K562 (cell line): ENCODE data around the gene TTLL3. TPM values are rescaled to one million over a fixed set of nuclear protein-coding genes. Genes with fewer than 3 reads are reported as not detected.

Source experiments
- ATAC-seq: fragments of 200-7000 bp; cut with Tn5 transposase; 3 replicates; pipeline ENCODE4 v1.9.1; 2020; ENCODE audit warnings: moderate library complexity
- BruUV-seq: library from RNA; stranded (reverse); fragments of 400-500 nt; replicated peaks from 2 replicates; lab custom pipeline; 2021; lab: Mats Ljungman, UMichigan
- CTCF ChIA-PET: fragments of 300-600 bp; formaldehyde crosslinking; extraction: SDS; loops from one replicate; lab custom pipeline; 2021; ENCODE audit warnings: low intra/inter-chr PET ratio; lab: Yijun Ruan, JAX
- POLR2A ChIA-PET: fragments of 300-600, 350-650 bp; sonication (Branson Sonifier 250); formaldehyde crosslinking; extraction: SDS; loops from one replicate; lab custom pipeline; 2021; ENCODE audit warnings: antibody characterized with exemption, inconsistent platforms; lab: Yijun Ruan, JAX
- DNase-seq, 4 experiments: peaks; one replicate each; pipeline versions ENCODE4 v3.0.0 to v3.0.0-alpha.2; 2011 to 2018; ENCODE audit warnings: low spot score in 3 of 4, mixed read lengths in 3 of 4; ENCODE audit errors: extremely low read depth in 1 of 4
- FAIRE-seq: peaks from 2 replicates; lab custom pipeline; 2011; peaks lifted over from hg19 to GRCh38; lab: Jason Lieb, UNC
- H2AFZ ChIP-seq: 2 replicates; pipeline ENCODE4 v1.6.0; 2011; ENCODE audit warnings: low read depth, low read length, control low read depth, inconsistent platforms
- H3K27ac ChIP-seq: fragments of 200-600 bp; 3 replicates; pipeline ENCODE4 v1.8.0; 2011; ENCODE audit warnings: low read depth, mild to moderate bottlenecking, control low read depth, inconsistent platforms, low read length, moderate library complexity, mixed read lengths; ENCODE audit errors: extremely low read depth
- H3K27me3 ChIP-seq, 2 experiments: fragments of 300-600 bp in 1 of 2; 2 replicates in 1 of 2; 3 replicates in 1 of 2; pipeline versions ENCODE4 v1.6.0 to v1.8.0; 2011; ENCODE audit warnings: inconsistent platforms in 2 of 2, low read length in 2 of 2, mild to moderate bottlenecking in 1 of 2, mixed read lengths in 1 of 2, moderate library complexity in 1 of 2; ENCODE audit not compliant: control insufficient read depth in 2 of 2, insufficient read depth in 2 of 2
- H3K36me3 ChIP-seq: fragments of 300-600 bp; 3 replicates; pipeline ENCODE4 v1.8.0; 2011; ENCODE audit warnings: mild to moderate bottlenecking, low read length, inconsistent platforms; ENCODE audit not compliant: control insufficient read depth, insufficient read depth
- H3K4me1 ChIP-seq, 2 experiments: fragments of 200-600 bp in 1 of 2; replicated peaks in 1 of 2; 2 replicates in 1 of 2; 3 replicates in 1 of 2; pipeline versions ENCODE4 v1.5.1 to v1.8.0; 2011; ENCODE audit warnings: inconsistent platforms in 2 of 2, low read length in 2 of 2, mild to moderate bottlenecking in 1 of 2, mixed read lengths in 1 of 2, moderate library complexity in 1 of 2; ENCODE audit not compliant: control insufficient read depth in 2 of 2, insufficient read depth in 2 of 2
- H3K4me2 ChIP-seq: 2 replicates; pipeline ENCODE4 v1.6.1; 2011; ENCODE audit warnings: low read length, control low read depth, inconsistent platforms, mixed read lengths; ENCODE audit not compliant: insufficient read depth
- H3K4me3 ChIP-seq: fragments of 200-600 bp; sonication (generic), shearing (Covaris generic); 2 replicates; pipeline ENCODE4 v1.5.1; 2016; ENCODE audit warnings: control low read depth, inconsistent platforms
- H3K79me2 ChIP-seq: fragments of 200-600 bp; 3 replicates; pipeline ENCODE4 v1.8.0; 2011; ENCODE audit warnings: low read length, inconsistent platforms; ENCODE audit not compliant: control insufficient read depth, insufficient read depth
- H3K9ac ChIP-seq, 2 experiments: 2 replicates each; pipeline versions ENCODE4 v1.6.0 to v1.6.1; 2011; ENCODE audit warnings: low read depth in 2 of 2, low read length in 2 of 2, control low read depth in 1 of 2, inconsistent platforms in 1 of 2, mild to moderate bottlenecking in 1 of 2, mixed read lengths in 1 of 2; ENCODE audit not compliant: insufficient read depth in 1 of 2
- H3K9me1 ChIP-seq: one replicate; pipeline ENCODE4 v1.6.0; 2011; ENCODE audit warnings: inconsistent platforms, mild to moderate bottlenecking, low read length, moderate library complexity; ENCODE audit not compliant: control insufficient read depth, insufficient read depth
- H3K9me3 ChIP-seq: replicated peaks from 2 replicates; pipeline ENCODE4 v1.5.1; 2011; ENCODE audit warnings: low read depth, low read length, inconsistent platforms; ENCODE audit not compliant: control insufficient read depth, insufficient read depth
- H4K20me1 ChIP-seq: replicated peaks from 2 replicates; pipeline ENCODE4 v1.6.1; 2011; ENCODE audit warnings: low read length, inconsistent platforms, mixed read lengths; ENCODE audit not compliant: control insufficient read depth, insufficient read depth
- HLTF ChIP-seq: fragments of 450-650 bp; IDR thresholded peaks from 2 replicates; pipeline ENCODE4 v1.6.1; 2016
- MAFK ChIP-seq: IDR thresholded peaks from 2 replicates; pipeline ENCODE4 v1.6.1; 2011; ENCODE audit warnings: low read length, improper control_type of control experiment
- MECOM ChIP-seq: fragments of 250-450 bp; sonication (Bioruptor Pico); IDR thresholded peaks from 2 replicates; pipeline ENCODE4 v1.8.0; 2022; ENCODE audit warnings: inconsistent platforms
- NBN ChIP-seq: fragments of 450-650 bp; IDR thresholded peaks from 2 replicates; pipeline ENCODE4 v1.6.1; 2016; ENCODE audit warnings: low read depth, mild to moderate bottlenecking
- WGBS: fragments of 100-300 bp; shearing (Covaris generic); methylation state at CpG from one replicate; pipeline ENCODE4 v1.1.6; 2016; ENCODE audit warnings: low coverage, mixed read lengths; ENCODE audit not compliant: insufficient coverage; ENCODE audit errors: missing lambda C conversion rate; 5-methylcytosine and 5-hydroxymethylcytosine counted together
- in situ Hi-C: fragments of 300-500 bp; cut with MboI; formaldehyde crosslinking; loops from 4 replicates; pipeline ENCODE4 v1.15.0; 2018; ENCODE audit warnings: inconsistent platforms, mixed read lengths
- intact Hi-C: fragments of 100-400 bp; cut with micrococcal nuclease; formaldehyde crosslinking; loops from 2 replicates; pipeline ENCODE4 v1.14.2; 2022
- polyA plus RNA-seq, 8 experiments: library from polyadenylated mRNA; depleted of rRNA in 4 of 8; stranded (reverse) in 5 of 8; unstranded in 3 of 8; fragments of >200 nt; fragmentation: Nextera tagmentation in 2 of 8; fragmentation: Illumina TruSeq in 1 of 8; extraction: Ambion mirVana in 2 of 8; extraction: Trizol in 1 of 8; gene quantifications; 2 replicates each; pipeline versions ENCODE4 v1.2.1 to v1.2.3, GENCODE V29; 2011 to 2014; ENCODE audit warnings: inconsistent platforms in 1 of 8, missing spikeins in 1 of 8
- total RNA-seq, 7 experiments: library from RNA; depleted of rRNA in 6 of 7; stranded (reverse); fragments of >200 nt in 6 of 7; fragmentation: Illumina TruSeq in 2 of 7; extraction: Trizol in 2 of 7; gene quantifications; 2 replicates each; pipeline versions ENCODE4 v1.2.1 to v1.2.3, GENCODE V29; 2011 to 2021; ENCODE audit warnings: low replicate concordance in 1 of 7
- TF ChIP-seq, protein P1 (sequence below): fragments of 450-650 bp; IDR thresholded peaks from 2 replicates; pipeline ENCODE4 v1.6.1; 2016

The TTLL3 gene
- total and polyA plus RNA-seq, 9 of the 15 experiments (the other 6 are each of a cell fraction or from before 2014, with no cell fraction given), result 8.9 to 106 (median 33.2) TPM

DNA sequence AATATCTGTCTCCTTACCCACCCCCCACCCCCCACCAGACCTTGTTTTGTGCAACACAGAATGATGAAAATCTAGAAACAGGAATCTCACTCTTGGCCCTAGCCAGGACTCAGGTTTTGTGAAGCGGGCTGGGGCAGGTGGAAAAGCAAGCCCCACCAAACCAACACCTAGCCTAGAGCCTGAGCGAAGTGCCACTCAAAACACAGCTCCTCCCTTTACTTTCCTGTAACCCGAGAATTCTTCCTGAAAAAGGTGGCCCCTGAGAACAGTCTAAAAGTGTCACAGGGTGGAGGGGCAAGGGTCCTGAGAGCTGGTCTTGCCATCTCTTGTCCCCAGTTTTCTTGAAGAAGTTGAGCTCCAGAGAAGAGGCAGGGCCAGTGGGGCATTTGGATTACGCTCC is 51.1 kb downstream of the TTLL3 start:
- Histone ChIP-seq H2AFZ (peak overlapping the region; percentile 99), H3K4me3 (no peak overlapping the region), H3K4me2 (no peak overlapping the region), H3K9me3 (no peaks in the 10 kb centered on the region), H3K9me1 (no peaks in the 10 kb centered on the region), H4K20me1 (no peaks in the 10 kb centered on the region), H3K36me3 (no peaks in the 10 kb centered on the region), H3K4me1 (peaks cover 6 to 30% of the 10 kb centered on the region in 2 experiments; a peak in 4 of 5 replicates), H3K27me3 (no peaks in the 10 kb centered on the region), H3K27ac (no peak overlapping the region)
- WGBS, result 74% methylated on average over 4 of the region's 4 CpGs
- DNase-seq (no peak), FAIRE-seq (no peak)
- ChIA-PET CTCF (no interaction called here), POLR2A (interaction anchor here (0.6 kb wide), 1 partner anchor 56 kb away, joined by 3 read pairs; no protein-coding TSS in a partner anchor)
- no TSS peak for BruUV-seq
- intact Hi-C loops, result loop anchor here (5.0 kb wide), 2 partner anchors 56 to 71 kb away; partner anchors contain the start of genes CRELD1 and IL17RC
- TF ChIP-seq NBN, result no peak
- no peak for TF ChIP-seq MECOM (CRISPR knock-in tag)
- TF ChIP-seq HLTF, result no peak
- no peak for TF ChIP-seq MAFK
- TF ChIP-seq, protein P1, sequence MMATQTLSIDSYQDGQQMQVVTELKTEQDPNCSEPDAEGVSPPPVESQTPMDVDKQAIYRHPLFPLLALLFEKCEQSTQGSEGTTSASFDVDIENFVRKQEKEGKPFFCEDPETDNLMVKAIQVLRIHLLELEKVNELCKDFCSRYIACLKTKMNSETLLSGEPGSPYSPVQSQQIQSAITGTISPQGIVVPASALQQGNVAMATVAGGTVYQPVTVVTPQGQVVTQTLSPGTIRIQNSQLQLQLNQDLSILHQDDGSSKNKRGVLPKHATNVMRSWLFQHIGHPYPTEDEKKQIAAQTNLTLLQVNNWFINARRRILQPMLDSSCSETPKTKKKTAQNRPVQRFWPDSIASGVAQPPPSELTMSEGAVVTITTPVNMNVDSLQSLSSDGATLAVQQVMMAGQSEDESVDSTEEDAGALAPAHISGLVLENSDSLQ, result peak; percentile 83
- TF ChIP-seq, all 486 proteins: peak for 1
- ATAC-seq, result no peak
- in situ Hi-C loops, result no loop called here
- peak overlapping the region in 1 of 2 experiments; percentile 90; a peak in 2 of 4 replicates for H3K9ac ChIP-seq
- H3K79me2 ChIP-seq, result no peaks in the 10 kb centered on the region
